GM19328 (cell line): ENCODE measurements around the gene STK24.

Experiments used
- ATAC-seq: cut with Tn5 transposase; IDR thresholded peaks from one replicate; pipeline ENCODE4 v1.9.1; 2021; ENCODE audit warnings: mild to moderate bottlenecking, moderate library complexity; ENCODE audit not compliant: unreplicated experiment

STK24 gene

GRCh38 chr13:98440390-98441055 lies 136.4 kb downstream of the STK24 start:
- ATAC-seq = no peak

GRCh38 chr13:98439896-98440295 lies 137.0 kb downstream of the STK24 start:
- no peak for ATAC-seq

- ATAC-seq = no peak
These were observed 137.6 kb downstream of the STK24 start for GRCh38 chr13:98439126-98439828.

DNA sequence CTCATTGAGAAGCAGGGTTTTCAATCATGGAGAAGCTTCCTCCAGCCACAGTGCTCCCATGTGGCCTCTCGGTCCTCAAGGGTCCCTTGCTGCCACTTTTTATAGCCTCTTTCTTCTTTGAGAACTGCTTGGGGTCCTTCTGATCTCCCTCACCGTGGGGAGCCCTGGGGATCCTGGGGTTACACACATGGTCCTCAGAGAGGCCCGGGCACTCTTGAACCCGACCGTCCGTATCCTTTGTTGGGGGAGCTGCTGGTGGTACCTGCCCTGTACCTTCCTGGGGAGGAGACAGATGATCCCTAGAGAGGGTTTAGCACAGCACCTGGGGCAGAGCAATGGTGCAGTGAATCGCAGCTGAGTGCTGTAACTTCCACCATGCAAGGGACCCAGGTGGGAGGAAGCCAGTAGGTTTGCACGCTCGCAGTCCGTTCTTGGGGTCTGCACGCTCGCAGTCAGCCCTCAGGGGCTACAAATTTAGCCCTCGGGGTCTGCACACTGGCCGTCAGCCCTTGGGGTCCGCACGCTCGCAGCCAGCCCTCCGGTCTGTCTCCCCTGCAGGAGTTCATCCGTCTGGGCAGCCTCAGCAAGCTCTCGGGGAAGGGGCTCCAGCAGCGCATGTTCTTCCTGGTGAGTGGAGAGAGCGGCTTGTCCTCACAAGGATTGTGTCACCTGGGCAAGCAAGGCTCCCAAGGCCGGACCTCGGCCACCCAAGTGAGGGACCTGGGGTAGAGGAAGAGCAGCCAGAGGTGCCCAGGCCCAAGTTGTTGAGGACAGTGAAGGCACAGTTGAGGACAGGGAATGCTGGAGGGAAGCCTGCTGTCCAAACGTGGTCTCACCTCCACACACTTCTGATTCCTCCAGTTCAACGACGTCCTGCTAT lies 138.4 kb downstream of the STK24 start:
- no peak for ATAC-seq

DNA sequence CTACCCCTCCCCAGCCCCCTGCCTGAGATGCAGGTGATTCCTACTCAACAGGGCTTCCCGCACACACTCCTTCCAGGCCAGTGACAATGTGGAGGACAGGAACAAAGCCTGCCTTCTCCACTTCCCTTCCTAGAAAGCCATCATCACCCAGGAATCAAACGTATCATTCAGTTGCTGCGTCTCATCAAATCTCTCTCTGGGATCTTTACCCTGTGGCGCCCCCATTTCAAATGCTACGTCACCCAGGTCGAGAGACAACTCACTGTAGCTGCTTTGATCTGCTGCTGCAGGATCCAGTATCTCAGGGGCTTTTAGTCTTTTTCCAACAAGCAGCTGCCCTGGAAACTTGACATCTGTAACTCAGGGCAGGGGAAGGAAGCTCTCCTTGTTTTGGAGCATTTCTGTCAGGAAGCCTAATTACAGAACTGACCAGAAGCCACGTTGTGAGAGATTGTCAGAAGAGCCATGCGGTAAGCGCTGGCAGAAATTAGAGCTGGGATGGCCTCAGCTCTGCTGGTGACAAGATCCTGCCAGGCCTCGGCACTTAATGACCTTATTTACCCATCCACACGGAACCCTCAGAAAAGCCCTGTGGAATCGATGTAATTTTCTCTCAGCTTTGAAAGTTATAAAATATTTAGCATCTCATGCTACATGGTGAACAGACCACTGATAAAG lies 140.5 kb downstream of the STK24 start:
- no peak for ATAC-seq

- ATAC-seq = no peak
These were observed 141.5 kb downstream of the STK24 start for GRCh38 chr13:98435376-98435775.

DNA sequence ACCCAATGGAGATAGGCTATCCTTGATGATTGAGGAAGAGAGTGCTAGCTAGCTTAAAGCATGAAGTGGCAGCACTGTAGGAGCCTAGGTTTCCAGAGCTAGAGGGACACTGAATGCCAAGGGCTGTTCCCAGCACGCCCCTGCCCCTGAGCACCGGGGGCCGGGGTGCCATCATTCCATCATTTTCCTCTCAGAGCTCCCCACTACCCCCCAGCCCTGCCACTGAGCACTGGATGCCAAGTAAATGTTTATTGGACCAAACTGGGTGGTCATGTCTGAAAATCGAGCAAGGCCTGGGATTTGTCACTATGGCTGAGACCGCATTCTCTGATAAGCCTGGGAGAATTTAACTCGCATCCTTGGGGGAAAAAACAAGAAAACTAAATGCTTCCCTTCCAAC lies 142.8 kb downstream of the STK24 start:
- ATAC-seq = no peak

GRCh38 chr13:98433654-98434053 lies 143.3 kb downstream of the STK24 start:
- no peak for ATAC-seq

GRCh38 chr13:98432638-98433037 lies 144.3 kb downstream of the STK24 start:
- no peak for ATAC-seq

- no peak for ATAC-seq
These were observed 146.8 kb downstream of the STK24 start for GRCh38 chr13:98429977-98430736.

- no peak for ATAC-seq
These were observed 147.4 kb downstream of the STK24 start for GRCh38 chr13:98429531-98429930.

DNA sequence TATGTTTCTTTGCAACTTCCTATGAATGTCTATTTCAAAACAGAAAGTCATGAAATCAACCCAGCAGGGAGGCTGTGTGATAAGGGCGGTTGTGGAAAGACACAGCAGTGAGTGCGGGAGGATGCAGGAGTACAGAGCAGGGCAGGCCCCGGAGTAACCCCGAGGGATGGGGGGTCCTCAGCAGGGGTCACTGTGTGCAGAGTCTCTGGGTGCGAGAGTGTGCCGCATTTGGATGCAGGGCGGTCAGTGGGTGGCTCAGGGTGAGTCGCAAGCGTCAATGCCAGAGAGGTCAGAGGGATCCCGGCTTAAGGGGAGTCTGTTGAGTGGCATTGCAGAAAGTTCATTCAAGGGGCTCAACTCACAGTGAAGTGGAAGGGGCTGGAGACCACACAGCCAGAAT lies 147.8 kb downstream of the STK24 start:
- no peak for ATAC-seq

DNA sequence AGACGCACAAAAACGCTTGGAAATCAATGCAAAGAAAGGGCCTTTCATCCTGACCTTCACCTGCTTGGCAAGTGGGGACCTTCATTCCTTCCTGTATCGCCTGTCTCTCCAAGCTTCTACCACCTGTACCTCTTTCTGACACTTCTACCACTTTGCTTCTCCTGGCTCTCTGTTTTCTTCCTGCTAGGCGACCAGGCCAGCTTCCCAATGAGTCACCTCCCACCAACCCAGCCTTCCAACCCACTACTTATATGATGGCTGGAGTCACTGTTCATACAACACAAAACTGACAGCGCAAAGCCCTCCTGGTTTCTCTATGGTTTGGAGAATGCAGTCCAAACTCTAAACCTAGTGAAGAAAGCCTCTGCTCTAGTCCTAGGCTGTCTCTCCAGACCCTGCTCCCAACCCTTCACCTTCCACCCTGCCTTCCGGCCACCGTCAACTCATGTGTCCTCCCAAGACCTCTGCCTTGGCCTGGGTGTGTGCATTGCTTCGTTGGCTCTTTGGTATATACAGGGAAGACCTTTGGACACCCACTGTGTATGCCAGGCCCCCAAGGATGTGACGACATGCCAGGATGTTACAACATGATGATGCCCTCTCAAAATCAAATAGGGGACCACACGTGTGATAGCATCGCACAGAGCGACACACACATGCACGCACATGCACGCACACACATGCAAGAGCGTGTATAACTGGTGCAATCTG lies 148.5 kb downstream of the STK24 start:
- ATAC-seq = no peak

DNA sequence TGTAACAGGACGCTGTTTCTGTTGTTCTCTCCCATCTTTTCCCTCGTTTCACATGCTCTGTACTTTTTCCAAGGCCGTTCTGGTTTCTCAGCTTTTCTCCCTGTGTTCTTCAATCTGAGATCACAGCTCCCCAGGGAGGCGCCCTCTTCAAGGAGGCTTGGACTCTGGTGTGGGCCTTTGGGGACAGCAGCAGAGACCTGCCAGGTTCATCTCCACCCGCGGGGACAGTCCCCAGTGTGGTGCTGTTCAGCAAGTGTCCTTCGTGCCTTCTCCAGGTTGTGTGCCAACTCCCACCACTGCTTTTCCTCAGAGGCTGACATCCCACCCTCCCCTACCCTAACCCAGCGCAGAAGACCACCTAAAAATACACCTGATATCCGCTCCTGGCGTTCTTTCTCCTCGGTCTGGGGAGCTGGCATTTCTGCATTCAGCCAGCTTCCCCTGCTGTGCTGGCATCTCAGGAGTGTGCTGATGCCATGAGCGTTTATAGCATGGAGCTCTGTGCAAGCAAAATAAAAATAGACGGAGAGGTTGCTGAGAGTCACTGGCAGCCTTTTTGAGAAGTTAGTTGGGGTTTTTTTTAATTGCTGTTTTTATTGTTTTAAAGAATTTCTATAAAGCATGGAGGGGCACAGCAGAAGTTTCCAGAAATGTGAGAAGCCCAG lies 149.4 kb downstream of the STK24 start:
- no peak for ATAC-seq

- ATAC-seq = no peak
These were observed 153.5 kb downstream of the STK24 start for GRCh38 chr13:98423417-98423816.

- no peak for ATAC-seq
These were observed 154.9 kb downstream of the STK24 start for GRCh38 chr13:98422046-98422445.

DNA sequence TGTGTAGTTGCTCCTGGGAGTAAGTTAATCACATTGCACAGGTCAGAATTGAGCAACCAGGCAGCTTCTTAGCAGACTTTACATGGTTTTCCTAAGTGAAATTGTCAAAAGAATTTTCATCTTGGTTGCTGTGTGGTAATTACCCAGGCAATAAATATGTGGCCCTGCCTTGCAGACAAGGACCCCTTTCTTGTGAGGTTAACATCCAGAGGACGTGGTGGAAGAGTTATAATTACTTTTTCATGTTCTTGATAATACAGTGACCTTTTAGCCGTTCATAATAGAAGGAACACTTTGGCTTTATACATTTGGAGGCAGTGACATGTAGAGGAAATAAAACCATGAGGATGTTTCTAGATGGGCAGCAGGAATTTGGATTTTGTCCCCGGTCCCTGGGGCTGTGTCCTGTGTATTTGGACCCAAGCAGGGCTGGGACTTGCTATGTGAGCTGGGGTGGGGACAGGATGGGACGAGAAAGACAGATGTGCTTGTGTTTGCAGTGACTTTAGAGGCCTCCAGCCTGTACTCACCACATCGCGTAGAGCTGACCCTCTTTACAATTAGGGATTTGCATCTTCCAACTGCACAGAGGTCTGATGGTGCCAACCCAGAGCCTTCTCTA lies 156.2 kb downstream of the STK24 start:
- ATAC-seq = no peak

DNA sequence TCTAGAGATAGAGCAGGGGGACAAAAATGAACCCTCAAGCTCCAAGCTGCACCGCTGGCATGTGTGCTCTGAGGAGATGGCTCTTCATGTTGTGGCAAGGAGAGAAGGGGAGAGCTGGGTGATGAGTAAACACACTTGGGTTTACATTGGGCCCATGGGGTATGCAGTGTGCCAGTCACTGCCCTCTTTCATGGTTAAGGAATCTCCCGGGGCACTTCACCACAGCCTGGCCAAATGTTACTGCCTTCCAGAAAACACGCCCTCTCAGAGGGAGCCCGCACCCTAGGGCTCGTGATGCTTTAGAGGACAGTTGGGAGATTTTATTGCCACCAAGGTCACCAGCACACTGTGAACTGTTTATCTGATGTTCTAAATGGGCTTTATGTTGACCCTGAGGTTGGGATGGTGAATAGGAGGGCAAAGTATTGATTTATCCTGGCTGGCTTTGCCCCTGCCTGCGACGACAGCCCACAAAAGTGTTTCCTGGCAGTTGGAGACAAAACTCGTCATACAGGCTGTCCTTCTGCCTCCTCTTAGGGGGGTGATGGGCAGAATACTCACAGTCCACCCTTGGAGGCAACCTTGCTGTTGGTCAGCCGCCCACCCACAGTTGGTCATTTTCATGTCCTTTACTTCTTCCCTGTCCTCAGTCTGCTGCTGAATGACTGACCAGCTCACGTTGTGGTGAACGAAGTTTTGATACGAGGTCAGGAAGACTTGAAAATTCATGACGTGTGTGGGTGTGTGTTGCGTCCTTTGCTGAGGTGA lies 156.9 kb downstream of the STK24 start:
- no peak for ATAC-seq
